CD1c-positive myeloid dendritic cell (primary cell): ENCODE results near the gene LAX1.
"Not testable (repeated sequence)": the region's sequence is repeated elsewhere in the genome, so short reads cannot be mapped to it uniquely, and the experiment has no call there.

Source experiments
- DNase-seq: peaks from one replicate; pipeline ENCODE4 v3.0.0-alpha.2; 2016; ENCODE audit errors: extremely low spot score

The LAX1 gene

GRCh38 chr1:203765029-203765837, at the start of gene LAX1:
Gene LAX1 (plus strand): TSS chr1:203765183. CDS start chr1:203765566, 383 bp downstream.
- peak; percentile 60 for DNase-seq

GRCh38 chr1:203717120-203717519, 47.9 kb upstream of the LAX1 start:
- DNase-seq = no peak

- no peak for DNase-seq
These were observed 44.7 kb upstream of the LAX1 start for GRCh38 chr1:203720242-203720641.

- no peak for DNase-seq
These were observed 42.1 kb upstream of the LAX1 start for GRCh38 chr1:203722909-203723308.

- no peak for DNase-seq
These were observed 38.5 kb upstream of the LAX1 start for GRCh38 chr1:203726417-203726867.

GRCh38 chr1:203733009-203733863, 31.7 kb upstream of the LAX1 start:
- no peak for DNase-seq

- no peak for DNase-seq
These were observed 22.5 kb upstream of the LAX1 start for GRCh38 chr1:203742436-203742835.

- DNase-seq = no peak
These were observed 21.9 kb upstream of the LAX1 start for GRCh38 chr1:203743091-203743571.

- DNase-seq = peak; percentile 24
These were observed 20.7 kb upstream of the LAX1 start for GRCh38 chr1:203744075-203744972.

GRCh38 chr1:203746281-203746680, 18.7 kb upstream of the LAX1 start:
- no peak for DNase-seq

- DNase-seq = no peak
These were observed 13.9 kb upstream of the LAX1 start for GRCh38 chr1:203751051-203751450.

GRCh38 chr1:203751618-203752361, 13.2 kb upstream of the LAX1 start:
- DNase-seq = not testable (repeated sequence)

GRCh38 chr1:203754455-203754864, 10.5 kb upstream of the LAX1 start:
- DNase-seq = no peak

GRCh38 chr1:203756036-203756435, 8.9 kb upstream of the LAX1 start:
- DNase-seq = no peak

- DNase-seq = not testable (repeated sequence)
These were observed 6.2 kb upstream of the LAX1 start for GRCh38 chr1:203758749-203759148.

- DNase-seq = no peak
These were observed 4.5 kb upstream of the LAX1 start for GRCh38 chr1:203760506-203760905.

- DNase-seq = not testable (repeated sequence)
These were observed 3.0 kb upstream of the LAX1 start for GRCh38 chr1:203761958-203762357.

GRCh38 chr1:203763505-203763904, 1.5 kb upstream of the LAX1 start:
- DNase-seq = no peak

- DNase-seq = no peak
These were observed 616 bp upstream of the LAX1 start for GRCh38 chr1:203764105-203765028.

GRCh38 chr1:203768256-203768655, 3.3 kb downstream of the LAX1 start:
- no peak for DNase-seq
